HK-2 (cell line): ENCODE measurements around the gene TMEM175.

Experiments used
- DNase-seq: peaks from one replicate; pipeline ENCODE4 v3.0.0-alpha.2; 2018; ENCODE audit not compliant: unreplicated experiment

The TMEM175 gene

DNA sequence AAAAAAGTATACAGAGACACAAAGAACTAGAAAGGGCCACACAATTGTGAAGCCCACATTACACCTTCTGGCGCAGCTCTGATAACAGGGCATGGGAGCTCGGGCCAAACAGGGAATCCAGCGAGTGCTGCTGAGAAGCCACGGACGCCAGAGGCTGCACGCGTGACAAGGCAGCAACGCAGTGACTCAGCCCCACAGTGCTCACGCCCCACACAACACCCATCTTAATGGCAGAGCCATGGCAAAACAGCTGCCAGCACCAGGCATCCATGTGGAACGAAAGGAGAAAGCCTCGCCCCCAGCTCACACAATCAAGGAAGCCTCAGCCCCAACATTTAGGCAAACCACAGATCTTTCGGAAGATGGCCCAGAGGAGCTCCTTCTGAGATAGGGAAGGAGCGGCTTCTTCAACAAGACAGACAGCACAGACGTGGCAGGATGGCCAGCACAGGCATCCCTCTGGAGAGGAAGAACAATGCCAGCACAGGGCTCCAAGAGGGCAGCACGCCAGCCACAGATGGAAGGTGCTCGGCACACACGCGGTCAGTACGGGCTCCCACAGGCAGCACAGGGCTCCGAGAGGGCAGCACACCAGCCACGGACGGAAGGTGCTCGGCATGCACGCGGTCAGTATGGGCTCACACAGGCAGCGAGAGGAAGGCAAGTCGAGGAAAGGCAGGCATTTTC is 33.2 kb upstream of the TMEM175 start:
- DNase-seq = no peak

DNA sequence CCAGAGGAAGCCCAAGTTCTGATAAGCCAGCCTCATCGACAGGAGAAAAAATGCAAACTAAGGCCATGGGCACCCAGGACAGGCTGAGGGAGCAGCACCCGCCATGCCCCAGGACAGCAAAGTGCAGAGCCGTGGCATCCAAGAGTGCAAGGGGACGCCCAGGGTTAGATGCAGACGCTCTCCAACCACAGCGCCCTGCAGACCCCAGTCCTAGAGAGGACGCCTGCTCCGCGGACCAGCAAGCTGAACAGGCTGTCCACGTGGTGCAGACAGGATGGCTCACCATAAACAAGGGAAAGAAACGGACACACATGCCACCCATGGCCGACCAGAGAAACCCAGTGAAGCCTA is 32.7 kb upstream of the TMEM175 start:
- no peak for DNase-seq

DNA sequence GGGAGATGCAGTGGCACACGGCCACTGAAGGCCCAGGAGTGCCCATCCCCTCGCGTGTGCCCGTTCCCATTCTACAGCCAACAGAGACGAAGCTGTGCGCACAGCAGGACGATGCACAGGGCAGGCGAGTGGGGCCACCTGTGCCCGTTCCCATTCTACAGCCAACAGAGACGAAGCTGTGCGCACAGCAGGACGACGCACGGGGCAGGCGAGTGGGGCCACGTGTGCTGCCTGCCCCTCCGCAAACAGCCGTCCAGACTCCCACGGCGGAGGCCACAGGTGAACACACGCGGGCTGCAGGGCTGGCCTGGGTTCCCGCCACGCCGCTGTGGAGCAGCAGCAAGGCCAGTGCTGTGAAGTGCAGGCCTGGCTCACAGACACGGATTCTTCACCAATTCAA is 32.2 kb upstream of the TMEM175 start:
- no peak for DNase-seq

DNA sequence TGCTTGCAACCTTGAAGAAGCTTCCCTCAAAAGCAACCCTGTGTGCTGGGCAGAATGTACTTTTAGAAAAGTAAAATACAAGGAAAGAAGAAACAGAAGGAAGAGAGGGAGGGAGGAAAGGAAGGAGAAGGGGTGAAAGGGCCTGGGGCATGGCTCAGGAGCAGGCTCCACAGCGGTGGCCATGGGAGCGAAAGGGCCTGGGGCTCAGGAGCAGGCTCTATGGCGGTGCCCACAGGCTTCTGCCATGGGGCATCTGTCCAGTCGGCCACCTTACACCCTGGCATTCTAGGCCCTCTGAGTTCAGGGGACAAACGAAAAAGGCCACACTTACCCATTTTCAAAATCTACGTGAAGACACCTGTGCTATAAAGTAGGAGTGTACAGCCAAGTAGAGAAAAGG is 31.5 kb upstream of the TMEM175 start:
- no peak for DNase-seq

DNA sequence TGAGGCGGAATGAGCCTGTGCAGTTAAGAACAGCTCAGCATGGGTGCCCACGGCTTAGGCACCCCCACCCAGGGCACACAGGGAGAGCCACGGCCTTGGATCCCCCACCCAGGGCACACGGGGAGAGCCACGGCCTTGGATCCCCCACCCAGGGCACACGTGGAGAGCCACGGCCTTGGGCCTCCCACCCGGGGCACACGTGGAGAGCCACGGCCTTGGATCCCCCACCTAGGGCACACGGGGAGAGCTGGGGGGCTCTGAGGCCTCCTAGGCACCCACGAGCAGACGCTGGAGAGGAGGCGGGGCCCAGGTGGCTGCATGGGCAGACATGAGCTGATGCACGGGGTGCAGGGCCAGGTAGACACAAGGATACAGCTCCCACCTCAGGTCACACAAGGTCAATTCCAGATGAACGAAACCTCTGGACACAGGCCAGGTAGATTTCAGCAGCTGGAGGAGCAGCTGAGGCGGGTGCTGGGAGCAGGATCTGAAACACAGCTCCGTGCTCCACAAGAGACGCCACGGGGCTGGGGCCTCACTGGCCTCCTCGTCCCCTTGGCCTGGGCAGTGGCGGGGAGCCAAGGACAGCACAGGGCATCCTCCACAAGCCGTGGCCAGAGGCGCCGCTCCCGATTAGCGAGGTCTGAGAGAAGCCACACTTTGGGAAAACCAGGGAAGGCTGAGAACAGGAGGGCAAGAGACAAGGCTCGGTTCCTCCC is 30.9 kb upstream of the TMEM175 start:
- DNase-seq = no peak

DNA sequence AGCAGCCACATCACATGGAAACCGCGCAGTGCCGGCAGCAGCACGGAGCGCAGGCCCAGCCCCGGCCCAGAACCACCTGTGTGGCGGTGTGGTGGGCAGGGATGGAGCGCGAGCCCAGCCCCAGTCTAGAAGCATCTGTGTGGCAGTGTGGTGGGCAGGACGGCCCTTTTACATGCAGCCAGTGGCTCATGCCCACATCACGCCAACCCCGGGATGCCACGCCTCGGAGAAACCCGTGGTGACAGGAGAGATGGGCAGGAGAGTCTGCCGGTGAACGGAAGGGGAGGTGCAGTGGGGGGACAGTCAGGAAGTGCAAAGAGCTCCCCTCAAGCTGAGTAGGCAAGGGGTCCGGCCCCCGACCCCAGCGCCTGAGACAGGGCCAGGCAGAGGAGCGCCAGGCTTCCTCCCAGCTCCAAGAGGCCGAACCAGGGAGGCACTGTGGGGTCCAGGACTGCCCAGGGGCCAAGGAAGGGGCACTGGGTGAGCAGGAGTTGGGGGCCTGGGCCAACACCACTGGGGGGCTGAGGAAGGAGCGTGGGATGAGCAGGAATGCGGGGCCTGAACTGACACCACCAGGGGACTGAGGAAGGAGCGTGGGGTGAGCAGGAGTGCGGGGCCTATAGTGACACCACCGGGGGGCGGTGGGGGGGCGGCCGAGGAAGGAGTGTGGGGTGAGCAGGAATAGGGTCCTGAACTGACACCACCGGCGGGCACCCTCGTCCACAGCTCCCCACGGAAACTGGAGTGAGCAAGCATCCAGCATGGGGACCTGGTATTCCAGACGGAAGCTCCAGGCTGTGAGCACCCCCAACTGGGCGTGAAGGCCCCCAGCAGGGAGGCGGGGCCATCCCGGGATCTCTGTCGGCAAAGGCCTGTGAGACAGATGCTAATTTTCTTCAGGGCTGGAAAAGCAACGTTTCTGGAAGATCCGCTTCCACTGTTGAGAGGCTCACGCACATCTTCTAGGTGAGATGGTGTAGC is 28.9 kb upstream of the TMEM175 start:
- no peak for DNase-seq

DNA sequence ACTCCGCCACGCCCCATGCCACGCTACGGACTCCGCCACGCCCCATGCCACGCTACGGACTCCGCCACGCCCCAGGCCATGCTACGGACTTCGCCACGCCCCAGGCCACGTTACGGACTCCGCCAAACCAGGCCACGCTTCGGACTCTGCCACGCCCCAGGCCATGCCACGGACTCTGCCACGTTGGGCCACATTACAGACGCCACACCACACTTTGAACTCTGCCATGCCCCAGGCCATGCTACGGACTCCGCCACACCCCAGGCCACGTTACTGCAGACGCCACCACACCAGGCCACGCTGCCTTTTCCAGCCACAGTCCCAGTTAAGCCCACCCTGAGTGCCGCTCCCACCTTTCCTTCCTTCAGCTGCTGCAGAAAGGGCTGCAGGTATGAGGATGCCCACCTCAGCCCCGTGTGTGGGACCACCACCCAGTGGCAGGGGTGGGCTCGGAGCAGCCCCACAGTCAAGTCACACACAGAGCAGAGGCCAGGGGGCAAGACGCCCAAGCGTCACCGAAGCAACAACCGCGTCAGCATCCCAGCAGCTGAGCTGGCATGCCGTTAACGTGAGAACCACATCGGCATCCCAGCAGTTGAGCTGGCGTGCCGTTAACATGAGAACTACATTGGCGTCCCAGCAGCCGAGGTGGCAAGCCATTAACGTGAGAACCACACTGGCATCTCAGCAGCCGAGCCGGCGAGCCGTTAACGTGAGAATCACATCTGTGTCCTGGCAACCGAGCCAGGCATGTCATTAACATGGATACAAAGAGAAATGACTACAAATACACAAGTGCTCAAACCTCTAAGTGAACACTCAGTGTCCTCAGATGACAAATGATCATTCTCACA is 26.5 kb upstream of the TMEM175 start:
- DNase-seq = no peak

DNA sequence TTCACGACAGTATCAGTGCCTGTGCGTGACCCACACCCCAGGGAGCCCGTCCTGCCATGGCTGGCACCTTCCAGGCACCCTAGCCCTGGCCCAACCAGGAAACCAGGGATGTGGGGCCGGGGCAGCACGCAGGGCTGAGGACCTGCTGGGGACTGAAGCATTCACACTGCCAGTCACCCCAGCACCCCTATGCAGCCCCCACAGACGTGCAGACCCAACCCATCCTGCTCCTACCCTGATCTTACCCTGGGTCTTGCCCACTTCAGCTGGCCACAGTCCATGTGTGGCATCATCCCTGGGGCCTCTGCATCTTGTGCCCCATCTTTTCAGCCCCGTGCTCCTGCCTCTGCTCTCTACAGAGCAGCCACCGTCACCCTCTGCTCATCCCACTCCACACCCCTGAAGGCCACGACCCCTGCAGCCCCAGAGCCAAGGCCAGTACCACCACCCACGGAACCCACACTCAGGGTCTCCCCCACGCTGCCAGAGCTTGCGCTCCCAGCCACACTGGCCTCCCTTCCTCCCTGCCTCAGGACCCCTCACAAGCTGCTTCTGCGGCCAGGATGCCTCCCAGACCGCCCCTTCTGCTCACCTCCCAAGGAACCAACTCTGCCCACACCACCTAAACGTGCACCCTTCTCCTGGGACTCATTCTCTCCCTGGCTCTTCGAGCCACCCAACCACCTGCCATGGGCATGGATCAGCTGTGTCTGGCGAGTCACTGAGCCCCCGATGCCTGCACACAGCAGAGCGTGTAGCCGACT is 25.7 kb upstream of the TMEM175 start:
- no peak for DNase-seq

DNA sequence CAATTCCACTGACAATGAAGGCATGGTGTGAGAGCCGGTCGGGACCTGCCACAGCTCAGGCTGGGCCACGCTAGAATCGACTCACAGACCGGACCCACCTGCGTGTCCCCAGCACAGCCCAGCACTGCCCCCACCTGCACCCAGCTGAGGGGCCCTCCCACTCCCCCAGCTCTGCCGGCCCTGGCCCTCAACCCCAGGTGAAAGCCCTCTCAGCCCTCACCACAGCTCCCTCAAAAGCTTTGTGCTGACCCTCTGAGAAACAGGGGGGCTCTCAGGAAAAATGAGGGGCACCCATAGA is 25.2 kb upstream of the TMEM175 start:
- DNase-seq = no peak

DNA sequence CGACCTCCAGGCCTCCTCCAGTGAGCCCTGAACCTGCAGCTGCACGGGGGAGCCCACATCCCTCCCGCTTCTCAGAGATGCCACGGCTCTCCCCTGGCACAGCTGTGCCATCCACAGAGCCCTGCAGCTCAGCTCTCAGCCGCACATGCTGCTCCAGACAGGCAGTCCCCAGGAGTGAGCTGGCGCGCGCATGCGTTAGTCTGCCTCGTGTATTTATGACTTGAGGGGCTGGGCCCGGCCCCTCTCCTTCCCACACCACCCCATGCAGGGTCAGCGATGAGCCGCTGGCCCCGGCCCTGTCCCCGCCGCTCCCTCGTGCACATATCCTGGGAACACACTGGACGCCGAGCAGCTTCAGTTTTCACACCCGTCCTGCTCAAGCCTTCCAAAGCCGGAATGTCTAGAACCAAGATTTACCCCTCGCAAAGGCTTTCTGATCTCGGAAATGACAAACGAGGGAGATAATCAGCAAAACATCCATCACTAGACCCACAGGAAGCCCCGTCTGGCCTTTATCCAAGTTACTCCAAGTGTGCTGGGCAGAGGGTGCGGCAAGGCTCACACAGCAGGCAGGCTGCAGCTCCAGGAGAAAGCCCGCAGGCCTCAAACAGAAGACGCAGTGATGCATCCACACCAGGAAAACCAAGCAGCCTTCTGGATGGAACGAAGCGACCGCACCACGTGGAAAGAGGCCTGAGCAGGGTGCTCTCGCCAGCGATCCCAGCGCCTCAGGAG is 24.4 kb upstream of the TMEM175 start:
- no peak for DNase-seq

DNA sequence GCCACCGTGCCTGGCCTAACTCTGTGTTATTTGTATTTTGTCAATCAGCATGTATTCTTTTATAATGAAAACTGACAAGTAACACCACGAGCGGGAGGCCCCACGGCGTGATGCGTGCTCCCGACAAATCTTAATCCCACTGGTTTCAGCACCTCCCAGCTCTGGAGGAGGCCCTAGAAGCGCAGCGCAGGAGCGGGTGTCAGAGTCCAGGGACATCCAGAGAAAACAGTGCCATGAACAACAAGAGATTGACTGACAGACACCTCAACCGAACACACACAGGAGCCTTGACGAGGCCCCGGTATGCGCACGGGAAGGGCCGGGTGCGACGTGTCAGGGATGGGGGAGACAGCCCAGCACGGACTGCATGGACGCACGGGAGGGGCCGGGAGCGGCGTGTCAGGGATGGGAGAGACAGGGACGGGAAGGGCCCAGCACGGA is 23.1 kb upstream of the TMEM175 start:
- no peak for DNase-seq

DNA sequence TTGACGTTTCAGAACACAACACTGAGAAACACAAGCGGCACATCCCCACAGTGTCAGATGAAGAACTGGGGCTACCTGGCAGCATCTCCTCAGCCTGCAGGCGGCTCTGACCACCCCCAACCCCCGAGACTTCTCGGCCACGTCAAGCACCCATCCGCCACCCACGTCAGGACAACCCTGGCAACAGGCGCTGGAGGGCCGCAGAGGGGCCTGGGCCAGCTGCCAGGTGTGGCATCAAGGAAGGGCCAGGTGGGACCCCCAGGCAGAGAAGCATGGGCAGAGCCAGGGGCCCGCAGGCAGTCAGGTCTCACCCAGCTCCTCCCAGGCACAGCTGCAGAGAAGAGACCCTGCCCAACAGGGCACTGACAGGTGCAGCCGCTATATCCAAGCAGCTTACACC is 22.4 kb upstream of the TMEM175 start:
- no peak for DNase-seq

DNA sequence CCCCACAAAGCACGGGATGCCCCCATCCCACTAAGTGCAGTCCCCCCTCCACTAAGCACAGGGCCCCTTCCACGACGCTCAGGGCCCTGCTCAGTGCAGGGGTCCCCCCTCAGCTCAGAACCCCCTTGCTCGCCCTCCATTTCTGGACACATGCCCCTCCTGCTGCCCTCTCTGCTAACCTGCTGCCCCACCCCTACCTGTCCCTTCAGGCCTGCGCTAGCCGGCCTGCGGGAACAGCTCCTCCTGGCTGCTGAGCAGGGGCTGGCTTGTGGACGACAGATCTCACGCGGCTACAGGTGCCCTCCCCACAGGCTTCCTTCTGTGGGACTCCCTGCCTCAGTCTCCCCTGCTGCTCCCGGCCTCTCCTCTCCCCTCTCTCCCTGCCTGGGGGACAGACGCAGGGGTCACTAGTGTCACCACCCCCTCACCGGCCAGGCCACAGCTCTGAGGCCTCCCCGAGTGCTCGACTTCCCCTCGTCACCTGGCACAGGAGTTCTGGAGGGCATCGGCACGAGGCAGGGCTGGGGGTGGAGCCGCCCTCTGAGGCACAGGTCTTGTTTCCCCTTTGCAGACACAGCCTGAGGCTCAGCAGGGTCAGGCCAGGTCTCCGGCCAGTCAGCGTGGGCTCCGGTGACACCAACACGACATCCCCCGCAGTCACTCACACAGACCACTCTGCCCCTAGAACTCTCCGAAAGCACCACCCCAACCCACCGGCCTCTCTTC is 21.7 kb upstream of the TMEM175 start:
- no peak for DNase-seq

DNA sequence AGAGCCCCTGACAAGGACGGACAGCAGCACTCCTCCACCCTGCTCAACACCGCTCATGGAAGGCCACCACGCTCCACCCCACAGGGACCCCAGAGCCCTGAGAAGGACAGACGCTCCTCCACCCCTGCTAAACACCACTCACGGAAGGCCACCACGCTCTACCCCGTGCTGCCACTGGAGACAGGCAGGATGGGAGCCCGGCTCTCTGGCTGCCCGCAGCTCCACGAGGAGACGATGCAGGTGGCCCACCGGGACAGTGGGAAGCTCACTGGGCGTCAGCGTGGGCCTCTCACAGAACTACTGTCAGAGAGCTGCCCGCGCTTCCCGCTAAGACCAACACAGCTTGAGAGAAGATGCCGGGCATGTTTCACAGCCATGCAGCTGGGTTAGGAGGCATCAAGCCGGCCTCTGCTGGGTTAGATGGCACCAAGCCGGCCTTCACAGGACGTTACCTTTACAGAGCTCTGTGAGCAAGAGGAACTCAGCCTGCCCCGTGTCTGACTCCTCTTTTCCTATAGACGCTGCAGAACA is 21.0 kb upstream of the TMEM175 start:
- DNase-seq = no peak

DNA sequence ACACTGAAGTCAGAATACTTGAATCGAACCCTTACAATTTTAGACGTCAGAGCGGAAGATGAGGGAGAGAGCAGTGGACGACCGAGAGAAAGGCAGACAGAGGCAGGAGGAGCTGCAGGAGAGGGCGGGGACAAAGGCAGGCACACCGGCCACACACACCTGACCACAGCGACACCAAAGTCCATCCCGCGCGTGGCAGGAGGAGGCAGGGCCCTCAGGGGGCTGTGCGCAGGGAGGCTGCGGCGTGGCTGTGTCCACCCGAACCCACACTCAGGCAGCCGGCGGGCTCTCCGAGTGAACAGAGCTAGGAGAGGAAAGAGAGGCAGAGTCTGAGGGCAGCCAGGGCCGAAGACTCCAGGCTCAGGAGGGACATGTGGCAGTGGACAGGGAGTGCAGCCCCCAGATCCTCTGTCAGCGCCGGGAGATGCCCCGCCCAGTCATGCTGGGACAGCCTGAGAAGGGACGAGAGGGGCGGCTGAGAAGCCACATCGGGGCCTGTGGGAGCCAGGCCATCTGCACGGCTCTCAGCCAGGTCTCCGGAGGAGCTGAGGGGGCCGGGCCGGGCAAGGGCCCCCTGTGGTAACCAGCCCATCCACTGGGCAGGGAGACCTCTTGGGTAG is 20.3 kb upstream of the TMEM175 start:
- no peak for DNase-seq

DNA sequence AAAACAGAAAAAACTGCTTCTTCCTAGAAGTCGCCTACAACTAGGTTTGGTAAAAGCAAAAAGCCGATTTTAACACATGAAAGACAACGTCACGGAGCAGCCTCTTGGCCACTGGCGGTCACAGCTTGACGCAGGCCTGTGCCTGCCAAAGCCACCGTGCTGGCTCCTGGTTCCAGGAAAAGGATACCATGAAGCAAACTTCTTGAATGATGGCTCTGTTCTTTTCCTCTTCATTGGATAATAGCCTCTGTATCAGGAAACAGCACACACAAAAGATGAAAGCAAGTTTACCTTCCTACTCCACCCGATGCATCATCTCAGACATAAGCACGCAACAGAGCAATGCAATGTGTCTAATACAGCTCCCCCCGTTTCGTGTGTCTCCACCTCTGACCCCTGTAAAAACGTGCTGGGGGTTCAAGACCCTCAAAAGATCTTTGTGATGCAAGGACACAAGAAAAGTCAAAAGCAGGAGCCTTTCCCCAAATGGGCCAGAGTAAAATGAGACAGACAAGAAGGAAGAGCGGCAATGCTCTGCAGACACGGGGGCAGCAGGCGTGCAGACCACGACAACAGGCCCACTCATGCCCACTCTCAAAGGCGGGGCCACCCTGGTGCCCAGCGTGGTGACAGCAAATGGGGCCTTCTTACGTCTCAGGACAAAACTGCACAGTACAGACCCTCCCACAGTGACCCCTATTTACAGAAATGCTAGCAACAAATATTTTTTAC is 19.5 kb upstream of the TMEM175 start:
- DNase-seq = no peak

DNA sequence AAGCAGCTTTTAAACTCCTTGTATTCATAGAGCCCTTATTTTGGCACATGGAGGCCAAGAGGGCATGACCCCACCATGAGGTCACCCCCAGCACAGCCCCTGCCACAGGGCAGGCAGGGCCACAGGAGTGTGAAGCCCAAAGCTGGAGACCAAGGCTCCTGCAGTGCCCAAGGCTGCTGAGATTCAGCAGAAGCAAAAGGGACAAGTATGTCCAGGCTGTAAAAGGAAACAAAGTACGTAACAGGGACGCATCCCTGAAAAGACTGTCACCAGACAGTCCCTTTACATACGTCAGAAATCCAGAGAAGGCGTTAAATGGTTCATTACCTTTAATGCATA is 19.0 kb upstream of the TMEM175 start:
- DNase-seq = no peak

DNA sequence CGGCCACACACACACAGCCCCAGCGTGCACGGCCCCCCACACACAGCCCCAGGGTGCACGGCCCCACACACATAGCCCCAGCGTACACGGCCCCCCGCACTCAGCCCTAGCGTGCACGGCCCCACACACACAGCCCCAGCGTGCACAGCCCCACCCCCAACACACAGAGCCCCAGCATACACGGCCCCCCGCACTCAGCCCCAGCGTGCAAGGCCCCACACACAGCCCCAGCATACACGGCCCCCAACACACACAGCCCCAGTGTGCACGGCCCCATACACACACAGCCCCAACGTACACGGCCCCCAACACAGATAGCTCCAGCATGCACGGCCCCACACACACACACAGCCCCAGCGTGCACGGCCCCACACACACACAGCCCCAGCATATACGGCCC is 17.7 kb upstream of the TMEM175 start:
- DNase-seq = no peak
